Measurements from ENCODE around the gene SLC19A1.

SLC19A1 gene

GRCh38 chr21:45450423-45451090 lies 91.7 kb downstream of the SLC19A1 start:
- DNase-seq: no peak

GRCh38 chr21:45449658-45450422 lies 92.4 kb downstream of the SLC19A1 start:
- no peak for DNase-seq

GRCh38 chr21:45448810-45449657 lies 93.2 kb downstream of the SLC19A1 start:
- DNase-seq: no peak

GRCh38 chr21:45448283-45448809 lies 93.9 kb downstream of the SLC19A1 start:
- DNase-seq: no peak

All from NCI-H748 treated with DMSO at 0.1 percent for 48 hours (cell line).